PFSK-1 (cell line): ENCODE data around the gene VARS2.

Experiments used
- POLR2AphosphoS5 ChIP-seq: IDR thresholded peaks from 2 replicates; pipeline ENCODE4 v1.6.1; 2012; ENCODE audit warnings: low read depth, mild to moderate bottlenecking, control low read depth, low read length, moderate library complexity
- TAF1 ChIP-seq: IDR thresholded peaks from 2 replicates; pipeline ENCODE4 v1.6.1; 2012; ENCODE audit warnings: low read length, control low read depth, borderline replicate concordance; ENCODE audit not compliant: insufficient read depth
- TF ChIP-seq, protein P1 (sequence below), 2 experiments: IDR thresholded peaks; 2 replicates each; pipeline versions ENCODE4 v1.6.1 to v1.8.0; 2011 to 2012; ENCODE audit warnings: low read depth in 2 of 2, low read length in 2 of 2, control low read depth in 1 of 2, inconsistent platforms in 1 of 2, mild to moderate bottlenecking in 1 of 2, moderate library complexity in 1 of 2; ENCODE audit not compliant: insufficient read depth in 1 of 2

DNA sequence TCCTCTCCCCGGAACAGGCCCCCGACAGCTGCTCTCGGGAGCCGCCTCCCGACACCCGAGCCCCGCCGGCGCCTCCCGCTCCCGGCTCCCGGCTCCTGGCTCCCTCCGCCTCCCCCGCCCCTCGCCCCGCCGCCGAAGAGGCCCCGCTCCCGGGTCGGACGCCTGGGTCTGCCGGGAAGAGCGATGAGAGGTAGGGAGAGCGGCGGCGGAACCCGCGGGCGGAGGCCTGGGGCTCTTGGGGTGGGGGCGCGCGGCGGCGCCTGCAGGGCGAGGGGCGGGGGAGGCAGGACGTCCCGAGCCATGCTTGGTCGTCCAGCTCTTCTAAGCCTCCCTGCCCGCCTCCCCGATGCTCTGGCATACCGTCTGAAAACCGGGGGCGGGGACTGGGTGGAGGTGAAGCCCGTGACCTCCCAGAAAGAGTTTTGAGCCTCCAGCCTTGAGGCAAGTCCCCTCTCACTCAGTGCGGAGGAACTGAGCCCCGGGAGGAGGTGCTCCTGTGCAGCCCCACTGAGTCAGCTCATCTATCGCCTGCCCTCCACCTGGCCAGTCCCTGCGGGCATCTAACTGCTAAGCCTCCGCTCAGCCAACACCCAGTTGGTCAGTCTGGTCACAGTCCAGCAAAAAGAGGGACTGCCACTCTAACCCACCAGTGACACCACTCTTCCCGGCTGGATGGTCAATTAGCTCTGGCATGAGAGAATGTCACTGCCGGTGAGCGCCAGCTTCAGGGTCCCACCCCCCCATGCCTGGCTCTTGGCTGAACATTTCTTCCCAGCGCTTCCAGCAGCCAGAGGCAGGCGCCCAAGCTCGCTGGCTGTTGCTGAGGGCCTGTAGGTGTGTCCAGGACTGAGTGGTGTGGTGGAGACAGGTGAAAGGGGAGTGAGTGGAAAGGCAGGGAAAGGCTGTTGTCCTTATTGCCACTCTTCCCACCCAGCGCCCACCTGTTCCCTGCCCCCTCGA is 29.2 kb upstream of the VARS2 start:
- no peak for TF ChIP-seq POLR2AphosphoS5
- no peak for TF ChIP-seq TAF1
- TF ChIP-seq, protein P1, sequence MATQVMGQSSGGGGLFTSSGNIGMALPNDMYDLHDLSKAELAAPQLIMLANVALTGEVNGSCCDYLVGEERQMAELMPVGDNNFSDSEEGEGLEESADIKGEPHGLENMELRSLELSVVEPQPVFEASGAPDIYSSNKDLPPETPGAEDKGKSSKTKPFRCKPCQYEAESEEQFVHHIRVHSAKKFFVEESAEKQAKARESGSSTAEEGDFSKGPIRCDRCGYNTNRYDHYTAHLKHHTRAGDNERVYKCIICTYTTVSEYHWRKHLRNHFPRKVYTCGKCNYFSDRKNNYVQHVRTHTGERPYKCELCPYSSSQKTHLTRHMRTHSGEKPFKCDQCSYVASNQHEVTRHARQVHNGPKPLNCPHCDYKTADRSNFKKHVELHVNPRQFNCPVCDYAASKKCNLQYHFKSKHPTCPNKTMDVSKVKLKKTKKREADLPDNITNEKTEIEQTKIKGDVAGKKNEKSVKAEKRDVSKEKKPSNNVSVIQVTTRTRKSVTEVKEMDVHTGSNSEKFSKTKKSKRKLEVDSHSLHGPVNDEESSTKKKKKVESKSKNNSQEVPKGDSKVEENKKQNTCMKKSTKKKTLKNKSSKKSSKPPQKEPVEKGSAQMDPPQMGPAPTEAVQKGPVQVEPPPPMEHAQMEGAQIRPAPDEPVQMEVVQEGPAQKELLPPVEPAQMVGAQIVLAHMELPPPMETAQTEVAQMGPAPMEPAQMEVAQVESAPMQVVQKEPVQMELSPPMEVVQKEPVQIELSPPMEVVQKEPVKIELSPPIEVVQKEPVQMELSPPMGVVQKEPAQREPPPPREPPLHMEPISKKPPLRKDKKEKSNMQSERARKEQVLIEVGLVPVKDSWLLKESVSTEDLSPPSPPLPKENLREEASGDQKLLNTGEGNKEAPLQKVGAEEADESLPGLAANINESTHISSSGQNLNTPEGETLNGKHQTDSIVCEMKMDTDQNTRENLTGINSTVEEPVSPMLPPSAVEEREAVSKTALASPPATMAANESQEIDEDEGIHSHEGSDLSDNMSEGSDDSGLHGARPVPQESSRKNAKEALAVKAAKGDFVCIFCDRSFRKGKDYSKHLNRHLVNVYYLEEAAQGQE (IDR thresholded peaks at IDR 0.05; ENCODE audit: insufficient read depth in 1 of 2, low read depth in 2 of 2, low read length in 2 of 2): no peak
